ENCODE results near the gene COX19. TPM values are rescaled to one million over a fixed set of nuclear protein-coding genes. Genes with fewer than 3 reads are reported as not detected.

COX19 gene
- polyA plus RNA-seq, 1 donor (not counting 4 experiments of a cell fraction or from before 2014, with no cell fraction given) = 6.2 TPM

DNA sequence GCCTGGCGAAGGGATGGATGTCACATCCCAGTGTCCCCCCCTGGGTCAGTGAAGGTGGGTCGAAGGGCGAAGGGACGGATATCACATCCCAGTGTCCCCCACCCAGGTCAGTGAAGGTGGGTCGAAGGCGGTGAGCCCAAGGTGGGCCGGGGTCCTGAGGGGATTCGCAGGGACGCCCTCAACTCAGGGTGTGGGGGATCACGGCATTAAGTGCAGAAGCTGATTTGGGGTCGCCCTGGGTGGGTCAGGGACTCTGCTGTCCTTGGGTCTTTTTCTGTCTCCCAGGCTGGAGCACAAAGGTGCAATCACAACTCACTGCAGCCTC lies 42.7 kb downstream of the COX19 start:
- TF ChIP-seq, protein P1, sequence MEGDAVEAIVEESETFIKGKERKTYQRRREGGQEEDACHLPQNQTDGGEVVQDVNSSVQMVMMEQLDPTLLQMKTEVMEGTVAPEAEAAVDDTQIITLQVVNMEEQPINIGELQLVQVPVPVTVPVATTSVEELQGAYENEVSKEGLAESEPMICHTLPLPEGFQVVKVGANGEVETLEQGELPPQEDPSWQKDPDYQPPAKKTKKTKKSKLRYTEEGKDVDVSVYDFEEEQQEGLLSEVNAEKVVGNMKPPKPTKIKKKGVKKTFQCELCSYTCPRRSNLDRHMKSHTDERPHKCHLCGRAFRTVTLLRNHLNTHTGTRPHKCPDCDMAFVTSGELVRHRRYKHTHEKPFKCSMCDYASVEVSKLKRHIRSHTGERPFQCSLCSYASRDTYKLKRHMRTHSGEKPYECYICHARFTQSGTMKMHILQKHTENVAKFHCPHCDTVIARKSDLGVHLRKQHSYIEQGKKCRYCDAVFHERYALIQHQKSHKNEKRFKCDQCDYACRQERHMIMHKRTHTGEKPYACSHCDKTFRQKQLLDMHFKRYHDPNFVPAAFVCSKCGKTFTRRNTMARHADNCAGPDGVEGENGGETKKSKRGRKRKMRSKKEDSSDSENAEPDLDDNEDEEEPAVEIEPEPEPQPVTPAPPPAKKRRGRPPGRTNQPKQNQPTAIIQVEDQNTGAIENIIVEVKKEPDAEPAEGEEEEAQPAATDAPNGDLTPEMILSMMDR (optimal IDR thresholded peaks at IDR 0.05 in 1 of 3, IDR thresholded peaks at IDR 0.05 in 1 of 3, conservative IDR thresholded peaks at IDR 0.05 in 1 of 3; ENCODE audit: extremely low read depth in 1 of 3, insufficient read depth in 2 of 3, low read length in 3 of 3) = no peak
- no peaks in the 10 kb centered on the region for H3K79me2 ChIP-seq (ENCODE audit: control insufficient read depth, insufficient read depth, low read length)
- no peak overlapping the region for H3K9ac ChIP-seq (ENCODE audit: control insufficient read depth, extremely low read depth, insufficient read depth, low read length)
- no peak overlapping the region for H3K4me3 ChIP-seq (ENCODE audit: control insufficient read depth in 2 of 3, extremely low read depth in 1 of 3, insufficient read depth in 2 of 3, low read depth in 1 of 3, low read length in 3 of 3)
- no peaks in the 10 kb centered on the region for H3K4me1 ChIP-seq (ENCODE audit: control insufficient read depth, extremely low read depth, insufficient read depth, low read length)
- dilution Hi-C loops (cut with MboI; ENCODE audit: extremely low pct_ligation_motif_present, low sequenced_read_pairs) = no loop called here
- H3K4me2 ChIP-seq (ENCODE audit: control insufficient read depth, extremely low read depth, insufficient read depth, low read depth, low read length) = no peak overlapping the region
- DNase-seq (ENCODE audit: low read depth, low spot score) = no peak
- FAIRE-seq = no peak
- H3K9me1 ChIP-seq (ENCODE audit: control insufficient read depth, extremely low read depth, insufficient read depth, low read length) = no peaks in the 10 kb centered on the region
- H3K9me3 ChIP-seq (ENCODE audit: control insufficient read depth, low read depth, low read length) = no peaks in the 10 kb centered on the region
- H2AFZ ChIP-seq (ENCODE audit: control insufficient read depth, low read length) = no peak overlapping the region
- H4K20me1 ChIP-seq (ENCODE audit: control insufficient read depth, extremely low read depth, insufficient read depth, low read length) = no peaks in the 10 kb centered on the region
- H3K27ac ChIP-seq (ENCODE audit: control insufficient read depth, insufficient read depth, low read length) = no peak overlapping the region
- H3K27me3 ChIP-seq (ENCODE audit: control insufficient read depth, extremely low read depth, insufficient read depth, low read length) = no peaks in the 10 kb centered on the region
- no peaks in the 10 kb centered on the region for H3K36me3 ChIP-seq (ENCODE audit: control insufficient read depth in 2 of 2, extremely low read depth in 1 of 2, insufficient read depth in 2 of 2, low read length in 2 of 2)

DNA sequence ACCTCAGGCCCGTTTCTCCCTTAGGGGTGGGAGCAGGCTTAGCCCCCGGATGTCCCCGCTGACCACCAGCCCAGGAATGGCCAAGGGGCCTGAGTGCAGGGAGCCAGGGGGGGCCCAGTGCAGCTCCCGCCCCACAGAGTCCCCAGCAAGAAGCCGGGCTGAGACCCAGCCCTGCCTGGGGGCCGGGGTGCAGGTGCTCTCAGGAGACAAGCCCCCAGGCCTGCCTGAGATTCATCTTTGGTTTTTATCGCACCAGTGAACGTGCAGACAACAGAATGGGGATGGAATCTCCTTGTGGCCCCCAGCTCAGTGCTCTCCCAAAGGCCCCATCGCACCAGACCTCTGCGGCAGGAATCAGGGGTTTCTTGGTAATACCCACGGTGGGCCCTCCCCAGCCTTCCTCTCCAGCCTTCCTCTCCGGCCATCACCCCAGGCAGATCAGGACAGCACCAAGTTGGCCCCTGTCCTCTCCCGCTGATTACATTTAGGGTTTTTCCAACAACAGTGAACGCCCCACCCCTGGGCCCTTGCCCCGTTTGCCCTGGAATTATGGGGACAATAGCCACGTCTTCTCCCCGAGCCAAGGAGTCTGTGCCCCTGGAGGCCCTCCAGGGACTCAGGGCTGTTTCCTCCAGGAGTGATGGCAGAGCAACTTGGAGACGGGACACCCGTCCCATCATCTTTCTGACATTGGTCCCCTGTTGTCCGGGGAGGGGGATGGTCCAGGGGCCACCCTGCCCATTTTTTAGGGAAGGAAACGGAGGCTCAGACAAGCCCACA lies 43.3 kb downstream of the COX19 start:
- Histone ChIP-seq H3K27me3 (ENCODE audit: control insufficient read depth, extremely low read depth, insufficient read depth, low read length) (no peaks in the 10 kb centered on the region), H3K4me2 (ENCODE audit: control insufficient read depth, extremely low read depth, insufficient read depth, low read depth, low read length) (no peak overlapping the region), H3K79me2 (ENCODE audit: control insufficient read depth, insufficient read depth, low read length) (no peaks in the 10 kb centered on the region), H4K20me1 (ENCODE audit: control insufficient read depth, extremely low read depth, insufficient read depth, low read length) (no peaks in the 10 kb centered on the region), H2AFZ (ENCODE audit: control insufficient read depth, low read length) (no peak overlapping the region), H3K9me1 (ENCODE audit: control insufficient read depth, extremely low read depth, insufficient read depth, low read length) (no peaks in the 10 kb centered on the region), H3K4me3 (ENCODE audit: control insufficient read depth in 2 of 3, extremely low read depth in 1 of 3, insufficient read depth in 2 of 3, low read depth in 1 of 3, low read length in 3 of 3) (no peak overlapping the region), H3K9me3 (ENCODE audit: control insufficient read depth, low read depth, low read length) (no peaks in the 10 kb centered on the region), H3K9ac (ENCODE audit: control insufficient read depth, extremely low read depth, insufficient read depth, low read length) (no peak overlapping the region), H3K27ac (ENCODE audit: control insufficient read depth, insufficient read depth, low read length) (no peak overlapping the region), H3K4me1 (ENCODE audit: control insufficient read depth, extremely low read depth, insufficient read depth, low read length) (no peaks in the 10 kb centered on the region), H3K36me3 (ENCODE audit: control insufficient read depth in 2 of 2, extremely low read depth in 1 of 2, insufficient read depth in 2 of 2, low read length in 2 of 2) (no peaks in the 10 kb centered on the region)
- dilution Hi-C loops (cut with MboI; ENCODE audit: extremely low pct_ligation_motif_present, low sequenced_read_pairs) = no loop called here
- no peak for FAIRE-seq
- DNase-seq (ENCODE audit: low read depth, low spot score) = no peak
- TF ChIP-seq, protein P1 (optimal IDR thresholded peaks at IDR 0.05 in 1 of 3, IDR thresholded peaks at IDR 0.05 in 1 of 3, conservative IDR thresholded peaks at IDR 0.05 in 1 of 3; ENCODE audit: extremely low read depth in 1 of 3, insufficient read depth in 2 of 3, low read length in 3 of 3) = no peak
- no peak for TF ChIP-seq EZH2 (IDR thresholded peaks at IDR 0.05; ENCODE audit: low read length)

Measured in keratinocyte (primary cell).